Tibial nerve (tissue), 4 donors: ENCODE measurements around the gene APLP2. TPM values are rescaled to one million over a fixed set of nuclear protein-coding genes. Genes with fewer than 3 reads are reported as not detected.

ENCODE experiments used
- DNase-seq, 2 donors: peaks; one replicate each; pipeline ENCODE4 v3.0.0-alpha.2; 2019; ENCODE audit warnings: low spot score in 2 of 2
- H3K27ac ChIP-seq, 4 donors: fragments of 200-600 bp; sonication (generic) in 3 of 4; one replicate each; pipeline ENCODE4 v1.5.1; 2017 to 2019; ENCODE audit warnings: mild to moderate bottlenecking in 1 of 4
- H3K27me3 ChIP-seq, 2 donors: fragments of 200-600 bp; sonication (generic) in 1 of 2; one replicate each; pipeline versions ENCODE4 v1.5.1 to v1.6.0; 2017 to 2019
- H3K36me3 ChIP-seq, 3 donors: fragments of 200-600 bp; sonication (generic); one replicate each; pipeline ENCODE4 v1.5.1; 2018 to 2019
- H3K4me1 ChIP-seq, 4 donors: fragments of 200-600 bp; sonication (generic) in 3 of 4; one replicate each; pipeline ENCODE4 v1.5.1; 2017 to 2019
- H3K4me3 ChIP-seq, 4 donors: fragments of 200-600 bp; sonication (generic) in 3 of 4; one replicate each; pipeline ENCODE4 v1.5.1; 2017 to 2019; ENCODE audit warnings: mild to moderate bottlenecking in 1 of 4, moderate library complexity in 1 of 4
- H3K9me3 ChIP-seq, 4 donors: fragments of 200-600 bp; sonication (generic) in 3 of 4; one replicate each; pipeline ENCODE4 v1.5.1; 2017 to 2019
- CTCF ChIP-seq, 5 experiments: fragments of 200-600 bp in 3 of 5; fragments of 450-650 bp in 2 of 5; sonication (generic) in 3 of 5; IDR thresholded peaks; one replicate each; pipeline ENCODE4 v1.5.1; 2016 to 2019; ENCODE audit warnings: antibody characterized with exemption in 5 of 5, mild to moderate bottlenecking in 3 of 5, moderate library complexity in 2 of 5
- EP300 ChIP-seq, 2 donors: sonication (generic); formaldehyde crosslinking; IDR thresholded peaks; one replicate each; pipeline ENCODE4 v1.6.1; 2017; ENCODE audit warnings: antibody characterized with exemption in 2 of 2, mild to moderate bottlenecking in 1 of 2
- POLR2A ChIP-seq, 2 donors: fragments of 450-650 bp; IDR thresholded peaks; one replicate each; pipeline ENCODE4 v1.6.1; 2017; ENCODE audit warnings: antibody characterized with exemption in 2 of 2, mild to moderate bottlenecking in 2 of 2, moderate library complexity in 2 of 2
- WGBS, 2 donors: methylation state at CpG; one replicate each; pipeline ENCODE4 v1.1.5; 2018; 5-methylcytosine and 5-hydroxymethylcytosine counted together
- total RNA-seq, 4 donors: library from RNA; depleted of rRNA; stranded (reverse); fragments of >200 nt; gene quantifications; one replicate each; pipeline ENCODE4 v1.1.0, GENCODE V29; 2016

APLP2 gene
- total RNA-seq, 4 donors from 2014 or later: 200 to 229 (median 212) TPM

- DNase-seq: no peak
- Histone ChIP-seq H3K27me3 (peaks cover 0 to 26% of the 10 kb centered on the region in 2 donors), H3K4me1 (peaks cover 0 to 14% (median 6%) of the 10 kb centered on the region in 4 donors), H3K36me3 (no peaks in the 10 kb centered on the region), H3K9me3 (no peaks in the 10 kb centered on the region), H3K27ac (no peak overlapping the region), H3K4me3 (no peak overlapping the region)
- no peak for TF ChIP-seq CTCF (IDR thresholded peaks at IDR 0.05)
- TF ChIP-seq EP300 (IDR thresholded peaks at IDR 0.05): no peak
- TF ChIP-seq POLR2A (IDR thresholded peaks at IDR 0.05): no peak
- 80 to 83% methylated on average over 11 of the region's 11 CpGs for WGBS, 2 donors
Measured at GRCh38 chr11:130156108-130157022, 86.7 kb downstream of the APLP2 start.

- peaks cover 0 to 31% of the 10 kb centered on the region in 2 donors for H3K27me3 ChIP-seq
- DNase-seq: no peak
- TF ChIP-seq CTCF (IDR thresholded peaks at IDR 0.05) (no peak), POLR2A (IDR thresholded peaks at IDR 0.05) (no peak), EP300 (IDR thresholded peaks at IDR 0.05) (no peak)
Measured at GRCh38 chr11:130157101-130157500, 87.4 kb downstream of the APLP2 start.

GRCh38 chr11:130157840-130158239 lies 88.1 kb downstream of the APLP2 start:
- WGBS, 2 donors: 69 to 82% methylated on average over 3 of the region's 3 CpGs

More at GRCh38 chr11:130157101-130157500, 87.4 kb downstream of the APLP2 start:
- Histone ChIP-seq H3K9me3 (no peaks in the 10 kb centered on the region), H3K4me1 (peaks cover 0 to 14% (median 6%) of the 10 kb centered on the region in 4 donors), H3K27ac (no peak overlapping the region), H3K36me3 (no peaks in the 10 kb centered on the region), H3K4me3 (no peak overlapping the region)
- 88 to 91% methylated on average over 8 of the region's 8 CpGs for WGBS, 2 donors

GRCh38 chr11:130159139-130159538 lies 89.4 kb downstream of the APLP2 start:
- WGBS, 2 donors: 82 to 83% methylated on average over 14 of the region's 14 CpGs
- peak overlapping the region in 2 of 4 donors; percentile 45 to 46 for H3K4me3 ChIP-seq
- no peaks in the 10 kb centered on the region for H3K36me3 ChIP-seq
- peaks cover 0 to 45% of the 10 kb centered on the region in 2 donors for H3K27me3 ChIP-seq
- no peak for TF ChIP-seq POLR2A (IDR thresholded peaks at IDR 0.05)
- no peak for TF ChIP-seq CTCF (IDR thresholded peaks at IDR 0.05)
- TF ChIP-seq EP300 (IDR thresholded peaks at IDR 0.05): no peak
- H3K9me3 ChIP-seq: no peaks in the 10 kb centered on the region
- H3K27ac ChIP-seq: no peak overlapping the region
- H3K4me1 ChIP-seq: peaks cover 0 to 14% (median 6%) of the 10 kb centered on the region in 4 donors
- DNase-seq: no peak

More at GRCh38 chr11:130157840-130158239, 88.1 kb downstream of the APLP2 start:
- peaks cover 0 to 14% (median 6%) of the 10 kb centered on the region in 4 donors for H3K4me1 ChIP-seq
- no peak for DNase-seq
- peaks cover 0 to 34% of the 10 kb centered on the region in 2 donors for H3K27me3 ChIP-seq
- H3K9me3 ChIP-seq: no peaks in the 10 kb centered on the region
- no peak overlapping the region for H3K4me3 ChIP-seq
- no peaks in the 10 kb centered on the region for H3K36me3 ChIP-seq
- H3K27ac ChIP-seq: no peak overlapping the region
- TF ChIP-seq CTCF (IDR thresholded peaks at IDR 0.05): no peak
- TF ChIP-seq EP300 (IDR thresholded peaks at IDR 0.05): no peak
- no peak for TF ChIP-seq POLR2A (IDR thresholded peaks at IDR 0.05)
